GM19468 (cell line): ENCODE data around the gene TMTC2.
"Not testable (repeated sequence)": the region's sequence is repeated elsewhere in the genome, so short reads cannot be mapped to it uniquely, and the experiment has no call there.

Experiments used
- ATAC-seq: cut with Tn5 transposase; IDR thresholded peaks from one replicate; pipeline ENCODE4 v1.9.1; 2021; ENCODE audit warnings: mild to moderate bottlenecking, moderate library complexity, moderate number of reproducible peaks; ENCODE audit not compliant: unreplicated experiment; ENCODE audit errors: extremely low read depth

Gene TMTC2

DNA sequence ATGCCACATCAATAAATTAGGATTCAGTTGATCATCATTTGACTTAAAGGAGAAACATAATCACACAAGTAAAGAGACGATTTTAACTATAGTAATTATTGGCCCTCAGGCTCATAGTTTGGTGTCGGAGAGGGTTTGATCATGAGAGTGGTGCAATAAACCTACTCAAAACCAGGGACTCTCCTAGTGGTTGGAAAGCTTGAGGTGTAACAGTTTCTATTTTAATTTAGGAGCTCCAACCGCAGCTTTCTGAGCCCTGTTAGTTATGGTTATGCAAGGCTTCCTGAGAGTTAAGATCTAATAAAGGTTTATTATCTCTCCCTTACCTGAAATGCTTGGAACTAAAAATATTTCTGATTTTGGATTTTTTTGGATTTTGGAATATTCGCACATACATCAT lies 36.4 kb downstream of the TMTC2 start:
- no peak for ATAC-seq

DNA sequence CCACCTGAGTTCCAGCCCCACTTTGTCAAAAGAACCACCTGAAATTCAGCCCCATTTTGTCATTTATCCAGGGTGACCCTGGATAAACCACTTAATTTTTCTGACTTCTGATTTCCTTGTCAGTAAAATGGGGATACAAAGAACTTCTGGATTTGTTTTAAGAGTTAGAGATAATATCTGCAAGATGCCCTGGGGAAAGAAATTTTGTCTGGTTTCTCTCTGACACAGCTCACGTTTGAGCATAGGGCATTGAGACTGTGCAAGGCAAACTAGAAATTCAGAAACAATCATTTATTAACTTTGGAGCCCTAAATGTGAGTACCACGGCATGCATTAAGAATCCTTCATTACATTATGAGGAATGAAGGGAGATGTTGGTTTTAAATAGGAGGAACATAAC lies 37.2 kb downstream of the TMTC2 start:
- ATAC-seq, result no peak

DNA sequence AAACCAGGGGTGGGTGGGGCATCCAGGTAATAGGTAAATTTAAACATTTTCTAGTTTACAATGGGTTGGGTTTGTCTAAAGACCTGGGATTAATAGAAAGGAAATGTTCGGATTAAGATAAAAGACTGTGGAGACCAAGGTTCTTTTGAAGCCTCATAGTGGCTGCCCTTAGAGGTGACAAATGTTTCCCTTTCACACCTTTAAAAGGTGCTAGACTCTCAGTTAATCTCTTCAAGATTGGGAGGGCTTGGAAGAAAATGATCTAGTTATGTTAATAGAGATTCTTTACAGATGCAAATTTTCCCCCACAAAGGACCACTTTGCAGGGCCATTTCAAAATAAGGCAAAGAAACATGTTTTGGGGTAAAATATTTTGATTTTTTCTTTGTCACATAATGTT lies 39.0 kb downstream of the TMTC2 start:
- no peak for ATAC-seq

DNA sequence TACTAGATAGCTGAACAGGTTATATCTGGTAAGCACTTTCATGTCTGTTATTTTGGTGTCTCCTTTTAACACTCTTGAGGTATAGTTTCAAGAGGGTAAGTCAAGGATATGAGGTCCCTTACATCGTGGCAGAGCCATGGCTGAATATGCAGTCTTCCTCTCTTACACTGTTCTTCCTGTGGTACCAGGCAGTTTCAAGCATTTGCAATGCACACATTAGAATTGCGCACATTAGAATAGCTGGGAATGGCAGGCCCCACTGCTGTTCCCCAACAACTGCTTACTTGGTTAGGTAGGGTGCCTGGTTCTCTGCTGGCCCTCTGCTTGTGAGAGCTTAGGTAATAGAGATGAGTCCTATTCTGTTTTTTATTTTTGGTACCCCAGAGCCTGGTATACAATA lies 41.2 kb downstream of the TMTC2 start:
- no peak for ATAC-seq

DNA sequence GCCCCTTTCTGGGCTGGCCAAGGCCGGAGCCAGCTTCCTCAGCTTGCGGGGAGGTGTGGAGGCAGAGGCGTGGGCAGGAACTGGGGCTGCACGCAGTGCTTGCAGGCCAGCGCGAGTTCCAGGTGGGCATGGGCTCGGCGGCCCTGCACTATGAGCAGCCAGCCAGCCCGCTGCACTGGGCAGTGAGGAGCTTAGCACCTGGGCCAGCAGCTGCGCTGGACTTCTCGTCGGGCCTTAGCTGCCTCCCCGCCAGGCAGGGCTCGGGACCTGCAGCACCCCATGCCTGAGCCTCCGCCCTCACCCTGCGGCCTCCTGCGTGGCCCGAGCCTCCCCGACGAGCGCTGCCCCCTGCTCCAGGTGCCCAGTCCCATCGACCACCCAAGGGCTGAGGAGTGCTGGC lies 42.0 kb downstream of the TMTC2 start:
- no peak for ATAC-seq

DNA sequence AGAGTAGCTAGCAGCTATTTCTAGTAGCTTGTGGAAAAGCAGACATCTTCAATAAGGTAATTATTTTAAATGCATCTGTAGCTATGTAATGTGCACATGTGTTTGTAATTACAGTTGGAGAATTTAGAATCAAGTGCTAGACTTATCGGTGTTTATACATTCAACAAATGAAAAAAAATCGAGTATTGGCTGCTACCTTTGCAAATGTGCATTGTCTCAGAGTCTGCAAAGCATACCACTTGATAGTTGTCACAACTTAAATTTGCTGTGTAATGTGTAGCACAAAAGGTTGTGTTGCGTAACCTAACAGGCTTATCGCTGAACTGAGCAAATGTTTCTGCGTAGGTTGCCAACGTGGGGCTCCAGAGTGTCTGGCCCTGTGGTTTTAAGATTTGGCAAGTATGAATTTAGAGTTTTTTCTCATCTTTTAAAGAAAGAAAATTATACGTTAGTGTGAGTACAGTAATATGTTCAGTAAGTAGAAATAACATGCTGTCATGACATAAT lies 44.3 kb downstream of the TMTC2 start:
- no peak for ATAC-seq

DNA sequence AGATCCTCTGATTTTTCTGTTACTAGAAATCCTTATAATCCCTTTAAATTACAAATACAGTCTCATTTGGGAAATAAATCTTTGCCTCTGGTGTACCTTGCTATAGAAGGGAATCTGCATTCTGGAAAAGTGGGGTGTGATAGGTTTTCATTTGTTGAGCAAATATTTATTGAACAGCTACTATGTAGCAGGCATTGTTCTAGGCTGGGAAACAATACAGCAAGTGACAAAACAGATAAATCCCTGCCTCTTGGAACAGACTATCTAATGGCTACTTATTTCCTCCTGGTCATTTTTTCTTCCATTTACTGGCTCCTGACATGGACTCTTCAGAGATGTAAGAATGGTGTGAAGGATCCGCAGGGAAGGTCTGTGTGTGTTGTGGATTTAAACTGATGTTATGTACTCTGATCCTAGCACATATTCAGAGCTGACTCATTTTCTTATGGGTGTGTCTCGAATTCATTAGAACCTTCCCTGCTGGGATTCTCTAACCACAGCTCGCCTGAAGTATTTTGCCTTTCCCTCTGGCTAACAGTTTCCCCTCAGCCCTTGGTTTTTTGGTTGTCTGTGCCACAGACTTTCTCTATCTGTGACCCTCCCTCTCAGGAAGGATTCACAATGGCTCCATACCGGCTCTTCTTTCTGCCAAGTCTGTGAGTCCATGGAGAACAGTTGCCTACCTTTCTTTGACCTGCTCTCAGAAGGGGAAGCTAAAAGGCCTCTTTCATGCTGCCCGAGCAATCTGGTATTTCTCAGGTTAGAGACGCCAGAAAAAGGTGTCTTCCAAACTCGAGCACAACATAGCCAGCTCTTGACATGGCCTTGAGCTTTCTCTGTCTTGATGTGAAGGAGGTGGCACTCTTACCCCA lies 53.7 kb downstream of the TMTC2 start:
- no peak for ATAC-seq

DNA sequence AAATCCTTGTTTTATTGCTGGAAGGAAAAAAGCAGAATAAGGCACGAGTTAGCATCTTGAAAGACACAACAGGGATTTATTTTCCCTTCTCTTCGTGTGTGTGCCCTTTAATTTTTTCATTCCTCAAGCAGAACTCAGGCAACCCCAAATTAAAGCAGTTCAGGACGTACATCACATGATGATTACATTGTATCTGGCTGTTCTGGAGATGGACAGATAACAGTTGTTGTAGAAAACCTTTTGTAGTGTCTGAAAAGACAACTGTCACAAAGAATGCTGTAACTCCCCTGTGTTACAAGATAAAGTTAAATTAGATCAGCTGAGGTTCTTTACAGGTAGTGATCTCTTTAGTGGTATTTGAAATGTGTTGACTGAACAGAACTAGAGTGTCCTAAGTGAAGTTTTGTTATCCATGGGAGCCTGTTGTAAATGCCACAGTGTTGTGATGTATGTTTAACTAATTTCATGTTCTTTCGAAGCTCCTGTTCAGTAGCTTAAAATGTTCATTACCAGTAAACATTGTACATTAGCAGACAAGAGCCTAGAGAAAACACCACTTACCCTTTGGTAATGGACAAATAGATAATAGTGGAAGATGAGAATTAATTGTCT lies 58.5 kb downstream of the TMTC2 start:
- ATAC-seq, result no peak

DNA sequence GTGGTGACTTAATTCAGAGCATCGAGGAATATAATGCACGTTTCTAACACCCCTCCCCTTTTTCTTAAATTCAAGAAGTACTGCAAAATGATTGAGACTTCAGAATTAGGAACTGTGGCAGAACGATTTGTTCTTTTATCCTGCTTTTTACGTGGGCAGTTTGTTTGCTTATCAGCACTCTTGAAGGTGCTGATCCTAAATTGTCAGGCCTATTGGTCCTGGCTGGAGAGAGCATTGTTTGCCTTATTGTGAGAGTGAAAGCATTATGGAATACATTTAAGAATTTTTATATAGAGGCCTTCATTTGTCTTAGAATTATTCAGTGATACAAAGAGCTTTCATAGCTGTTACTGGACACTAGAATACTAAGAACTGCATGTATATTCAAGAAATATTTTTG lies 59.1 kb downstream of the TMTC2 start:
- no peak for ATAC-seq

DNA sequence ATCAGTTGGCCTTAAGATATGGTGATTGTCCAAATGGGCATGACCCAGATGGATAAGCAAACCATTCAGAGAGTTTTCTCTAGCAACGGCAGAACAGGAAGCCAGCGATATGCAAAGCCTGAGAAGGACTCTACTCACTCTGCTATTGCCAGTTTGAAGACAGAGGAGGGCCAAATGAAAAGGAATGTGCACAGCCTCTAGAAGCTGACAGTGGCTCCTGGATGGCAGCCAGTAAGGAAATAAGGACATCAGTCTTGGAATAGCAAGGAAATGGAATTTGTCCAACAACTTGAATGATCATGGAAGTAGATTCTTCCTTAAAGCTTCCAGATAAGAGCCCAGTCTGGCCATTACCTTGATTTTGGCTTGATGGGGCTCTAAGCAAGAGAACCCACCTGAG lies 60.0 kb downstream of the TMTC2 start:
- no peak for ATAC-seq

DNA sequence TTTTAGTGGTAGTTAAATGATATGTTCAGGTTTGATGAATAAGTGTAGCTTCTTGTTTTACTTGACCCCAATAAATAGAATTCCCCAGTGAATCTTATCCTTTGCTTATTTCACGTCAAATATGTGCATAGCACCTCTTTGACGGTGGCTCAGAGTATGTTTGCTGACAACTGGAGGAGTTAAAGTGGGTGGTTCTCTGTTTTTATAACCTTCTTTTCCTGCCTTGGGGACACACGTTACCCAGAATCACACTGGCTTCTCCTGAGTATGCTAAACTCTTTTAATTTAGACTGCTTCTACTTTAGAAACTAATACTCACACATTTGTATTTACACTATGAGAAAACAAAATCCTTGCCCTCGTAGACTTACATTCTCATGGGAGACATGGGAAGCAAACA lies 62.3 kb downstream of the TMTC2 start:
- ATAC-seq, result no peak

DNA sequence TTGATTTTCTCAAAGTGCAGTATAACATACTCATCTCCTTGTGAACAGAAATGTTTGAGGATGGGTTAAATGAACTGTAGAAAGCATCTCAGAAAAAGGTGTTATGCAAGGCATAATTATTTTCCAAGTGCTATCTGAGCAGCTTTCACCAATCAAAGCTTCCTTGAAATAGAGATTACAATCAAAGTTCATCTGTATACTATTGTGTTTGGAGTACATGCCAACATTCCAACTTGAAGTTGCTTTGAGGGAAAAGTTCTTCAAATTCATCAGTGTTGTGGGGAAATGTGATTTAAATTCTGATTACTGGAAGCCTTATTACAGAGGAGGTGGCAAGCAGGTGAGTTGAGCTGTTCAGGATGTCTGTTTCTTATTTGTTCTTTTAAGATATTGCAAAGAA lies 68.2 kb downstream of the TMTC2 start:
- ATAC-seq, result no peak

DNA sequence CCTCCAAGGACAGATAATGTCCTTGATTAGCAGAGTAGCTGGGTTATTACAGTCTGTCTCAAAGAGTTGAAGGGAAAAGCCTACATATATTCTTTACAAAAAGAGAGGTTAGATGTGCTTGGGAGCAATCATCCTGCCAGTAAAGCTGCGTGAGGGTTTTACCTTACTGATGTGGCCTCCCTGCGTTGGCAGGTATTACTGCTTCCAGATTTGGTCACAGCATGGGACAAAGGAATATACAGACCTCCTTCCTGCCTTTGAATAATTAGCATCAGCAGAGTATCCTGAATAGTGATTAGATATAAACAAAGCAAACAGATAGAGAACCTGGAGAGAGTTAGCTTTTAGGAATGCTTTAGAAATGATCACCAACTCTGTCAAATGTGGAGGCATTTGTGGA lies 69.6 kb downstream of the TMTC2 start:
- no peak for ATAC-seq

DNA sequence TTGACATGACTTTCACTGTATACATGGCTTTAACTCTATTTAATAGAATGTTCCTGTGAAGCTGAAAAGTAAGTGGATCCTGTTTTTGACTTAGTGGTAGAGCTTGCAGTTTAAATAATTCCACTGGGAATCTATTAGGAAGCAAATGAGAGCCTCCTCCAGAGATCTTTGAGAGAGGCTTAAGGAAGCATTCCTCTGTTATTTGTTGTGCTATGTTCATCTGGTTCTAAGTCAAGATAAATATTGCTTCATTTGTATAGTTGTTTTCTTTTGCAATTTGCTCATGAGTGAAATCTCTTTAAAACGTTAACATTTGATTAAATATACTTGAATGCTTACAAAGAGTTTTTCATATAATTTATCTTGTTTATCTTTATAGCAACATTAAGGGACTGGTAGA lies 70.4 kb downstream of the TMTC2 start:
- no peak for ATAC-seq

DNA sequence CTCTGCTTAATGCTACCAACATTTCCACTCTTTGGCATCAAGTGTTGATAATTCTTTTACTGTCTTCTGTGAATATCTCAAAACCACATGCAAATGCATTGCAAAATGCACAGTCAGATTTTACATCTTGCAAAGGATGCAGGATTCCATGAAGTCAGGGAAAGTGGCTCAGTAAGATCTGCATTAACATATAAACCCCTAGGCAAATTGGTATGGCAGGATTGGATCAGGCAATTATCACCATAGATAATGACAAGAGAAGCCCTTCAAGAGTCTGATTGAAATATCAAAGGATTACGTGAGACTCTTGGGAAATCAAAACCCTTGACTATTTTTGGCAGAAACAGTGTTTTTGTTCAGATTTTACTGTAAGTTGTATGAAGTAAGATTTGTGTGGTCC lies 71.0 kb downstream of the TMTC2 start:
- ATAC-seq, result no peak

DNA sequence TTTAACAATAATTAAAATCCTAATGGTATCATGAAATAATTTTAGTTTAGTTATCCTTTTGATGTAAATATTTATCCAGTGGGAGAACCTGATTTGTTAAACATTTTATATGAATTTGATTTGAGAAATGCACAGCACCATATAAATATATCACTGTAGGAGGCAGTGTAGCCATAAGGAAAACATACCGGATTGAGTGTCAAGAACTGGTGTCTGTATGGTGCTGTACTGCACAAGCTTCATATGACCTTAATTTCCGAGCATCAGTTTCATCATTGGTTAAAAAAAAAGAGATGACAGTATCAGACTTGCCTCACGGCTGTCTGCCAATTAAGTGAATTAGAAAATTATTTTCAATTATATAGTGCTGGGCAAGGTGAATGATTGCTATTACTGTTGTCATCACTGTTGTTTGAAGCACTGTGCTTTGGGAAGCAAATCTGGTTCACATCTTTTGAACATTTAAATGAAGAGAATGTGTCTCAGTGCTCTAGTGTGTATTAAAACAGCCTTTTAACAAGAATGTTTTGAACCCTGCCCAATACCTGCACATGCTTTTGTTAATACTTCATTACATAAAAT lies 72.1 kb downstream of the TMTC2 start:
- ATAC-seq, result no peak

DNA sequence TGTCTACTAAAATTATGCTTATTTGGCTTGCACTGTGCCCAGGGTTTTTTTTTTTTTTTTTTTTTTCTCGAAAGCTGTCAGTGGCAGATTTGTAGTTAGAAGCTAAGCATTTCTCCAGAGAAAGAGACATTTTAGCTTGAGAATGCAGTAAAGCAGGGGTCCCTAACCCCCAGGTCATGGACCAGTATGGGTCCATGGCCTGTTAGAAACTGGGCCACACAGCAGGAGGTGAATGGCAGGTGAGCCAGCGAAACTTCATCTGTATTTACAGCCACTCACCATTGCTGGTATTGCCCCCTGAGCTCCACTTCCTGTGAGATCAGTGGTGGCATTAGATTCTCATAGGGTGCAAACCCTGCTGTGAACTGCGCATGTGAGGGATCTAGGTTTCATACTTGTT lies 73.7 kb downstream of the TMTC2 start:
- no peak for ATAC-seq

DNA sequence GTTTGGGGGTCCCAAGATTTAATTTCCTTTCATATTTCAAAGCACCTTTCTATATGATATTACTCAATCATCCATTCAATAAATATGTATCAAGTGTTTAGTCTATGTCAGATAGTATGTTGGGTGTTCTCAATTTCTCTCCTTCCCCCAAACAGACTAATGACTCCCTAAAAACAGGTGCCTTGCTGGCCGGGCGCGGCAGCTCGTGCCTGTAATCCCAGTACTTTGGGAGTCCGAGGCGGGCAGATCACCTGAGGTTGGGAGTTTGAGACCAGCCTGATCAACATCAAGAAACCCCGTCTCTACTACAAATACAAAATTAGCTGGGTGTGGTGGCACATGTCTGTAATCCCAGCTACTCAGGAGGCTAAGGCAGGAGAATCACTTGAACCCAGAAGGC lies 78.5 kb downstream of the TMTC2 start:
- not testable (repeated sequence) for ATAC-seq

DNA sequence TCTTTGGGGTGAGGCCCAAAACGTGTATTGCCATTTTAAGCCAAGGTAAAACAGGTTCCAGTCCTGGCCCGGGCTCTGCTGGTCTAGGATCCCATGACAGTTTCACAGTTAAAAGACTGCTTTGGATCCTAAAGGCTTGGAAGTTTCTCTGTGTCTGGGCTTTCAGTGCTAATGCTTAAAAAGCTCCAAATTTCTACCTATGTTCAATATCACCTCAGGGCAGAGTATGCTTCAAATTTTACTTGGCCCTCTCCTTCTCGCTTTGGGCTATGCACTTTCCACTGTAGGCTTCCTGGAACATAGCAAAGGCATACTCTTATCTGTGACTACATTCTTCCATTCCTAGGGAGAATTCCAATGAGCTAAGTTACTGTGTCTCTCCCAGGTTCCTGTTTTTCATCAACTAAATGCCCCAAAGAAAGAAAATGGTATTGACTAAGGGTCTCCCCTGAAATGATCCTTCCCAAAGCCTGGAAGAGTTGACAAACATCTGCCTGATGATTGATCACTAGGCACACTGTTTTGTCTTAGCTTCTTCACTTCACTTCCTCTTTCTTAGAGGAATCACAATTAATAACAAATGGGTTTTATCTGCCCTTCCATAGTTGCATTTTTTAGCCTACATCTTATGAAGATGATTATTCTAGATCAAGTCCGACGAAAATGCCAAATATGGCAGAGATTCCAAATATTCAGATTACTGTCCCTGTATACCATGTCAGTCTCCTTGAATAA lies 79.4 kb downstream of the TMTC2 start:
- ATAC-seq, result no peak

DNA sequence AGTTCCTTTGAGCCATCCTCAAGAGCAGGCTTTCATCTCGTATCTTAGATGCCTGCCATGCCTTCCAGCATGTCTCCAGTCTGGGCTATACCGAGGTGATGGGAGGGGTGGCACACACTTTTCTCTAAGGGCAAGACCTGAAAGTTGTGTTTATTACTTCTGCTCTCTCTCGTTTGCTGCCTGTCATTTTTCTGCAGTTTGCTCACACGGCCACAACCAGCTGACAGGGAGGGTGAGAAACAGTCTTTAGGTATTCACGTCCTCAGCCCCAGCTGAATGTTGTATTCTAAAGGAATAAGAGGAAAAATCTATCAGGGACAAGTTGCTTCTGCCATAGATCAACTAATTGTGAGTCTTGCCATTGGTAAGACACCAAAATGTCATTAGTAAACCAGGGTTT lies 88.0 kb downstream of the TMTC2 start:
- no peak for ATAC-seq

DNA sequence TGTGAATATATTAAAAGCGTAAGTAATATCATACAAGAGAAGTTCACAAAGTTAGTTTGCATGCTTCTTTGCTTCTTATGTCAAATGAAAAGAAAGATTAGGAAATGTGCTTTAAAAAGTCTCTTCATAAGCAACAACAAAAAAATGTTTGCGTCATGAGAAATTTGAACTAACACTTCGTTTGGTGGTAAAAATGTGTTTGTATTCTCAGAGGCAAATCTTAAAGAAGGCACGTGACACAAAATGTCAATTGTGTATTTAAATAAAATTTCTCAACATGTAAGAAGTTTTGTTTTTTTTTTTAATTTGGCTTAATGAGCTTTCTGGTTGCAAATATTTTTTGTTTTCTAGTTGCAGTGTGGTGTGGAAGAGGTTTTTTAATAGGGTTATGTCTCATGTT lies 93.8 kb downstream of the TMTC2 start:
- ATAC-seq, result no peak
